ENCODE results near the gene FZR1.

DNA sequence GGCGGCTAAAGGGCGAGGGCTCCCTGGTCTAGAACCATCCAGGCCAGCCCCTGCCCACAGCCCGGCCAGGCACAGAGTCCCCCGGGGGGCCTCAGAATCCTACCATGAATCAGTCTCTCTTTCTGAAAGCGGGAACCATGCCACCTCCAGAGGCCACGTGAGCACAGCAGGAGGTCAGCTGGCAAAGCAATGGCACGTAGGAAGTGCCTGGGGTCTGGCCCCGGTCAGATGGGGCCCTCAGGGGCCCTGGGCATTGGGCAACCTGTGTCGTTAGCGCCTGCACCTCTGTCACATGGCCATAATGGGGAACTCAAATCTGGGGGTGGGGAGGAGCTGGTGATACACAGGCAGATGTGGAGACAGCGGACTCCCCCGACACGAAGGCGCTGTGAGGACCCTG lies 42.5 kb downstream of the FZR1 start:
- TF ChIP-seq EP300 (IDR thresholded peaks at IDR 0.05; ENCODE audit: low read depth in 2 of 2, low read length in 2 of 2): no peak
- no peak for TF ChIP-seq EP300 (CRISPR knock-in tag; IDR thresholded peaks at IDR 0.05; ENCODE audit: borderline replicate concordance)
- TF ChIP-seq ZNF207 (IDR thresholded peaks at IDR 0.05; ENCODE audit: borderline replicate concordance): no peak
- no peak for TF ChIP-seq ZNF878 (CRISPR knock-in tag; IDR thresholded peaks at IDR 0.05)
- TF ChIP-seq AGO1 (IDR thresholded peaks at IDR 0.05; ENCODE audit: low read depth, low read length, poor library complexity, severe bottlenecking): no peak
- TF ChIP-seq ZNF501 (CRISPR knock-in tag; IDR thresholded peaks at IDR 0.05): no peak
- no peak for TF ChIP-seq NFE2L2 (IDR thresholded peaks at IDR 0.05; ENCODE audit: low read length)
- TF ChIP-seq SRY (CRISPR knock-in tag; IDR thresholded peaks at IDR 0.05): no peak
- TF ChIP-seq REST (IDR thresholded peaks at IDR 0.05; ENCODE audit: borderline replicate concordance in 1 of 2, low read depth in 1 of 2, low read length in 2 of 2): no peak

All from HepG2 (cell line).